HG03025 (cell line): ENCODE measurements around the gene MKNK1.

ENCODE experiments used
- ATAC-seq: cut with Tn5 transposase; IDR thresholded peaks from one replicate; pipeline ENCODE4 v1.9.1; 2021; ENCODE audit warnings: mild to moderate bottlenecking, moderate library complexity; ENCODE audit not compliant: unreplicated experiment, low FRiP score

MKNK1 gene

GRCh38 chr1:46526013-46526690 is 77.9 kb downstream of the MKNK1 start:
- no peak for ATAC-seq

- ATAC-seq: no peak
Observed at GRCh38 chr1:46525253-46525983, 78.7 kb downstream of the MKNK1 start.

GRCh38 chr1:46524843-46525242 is 79.2 kb downstream of the MKNK1 start:
- ATAC-seq: no peak

DNA sequence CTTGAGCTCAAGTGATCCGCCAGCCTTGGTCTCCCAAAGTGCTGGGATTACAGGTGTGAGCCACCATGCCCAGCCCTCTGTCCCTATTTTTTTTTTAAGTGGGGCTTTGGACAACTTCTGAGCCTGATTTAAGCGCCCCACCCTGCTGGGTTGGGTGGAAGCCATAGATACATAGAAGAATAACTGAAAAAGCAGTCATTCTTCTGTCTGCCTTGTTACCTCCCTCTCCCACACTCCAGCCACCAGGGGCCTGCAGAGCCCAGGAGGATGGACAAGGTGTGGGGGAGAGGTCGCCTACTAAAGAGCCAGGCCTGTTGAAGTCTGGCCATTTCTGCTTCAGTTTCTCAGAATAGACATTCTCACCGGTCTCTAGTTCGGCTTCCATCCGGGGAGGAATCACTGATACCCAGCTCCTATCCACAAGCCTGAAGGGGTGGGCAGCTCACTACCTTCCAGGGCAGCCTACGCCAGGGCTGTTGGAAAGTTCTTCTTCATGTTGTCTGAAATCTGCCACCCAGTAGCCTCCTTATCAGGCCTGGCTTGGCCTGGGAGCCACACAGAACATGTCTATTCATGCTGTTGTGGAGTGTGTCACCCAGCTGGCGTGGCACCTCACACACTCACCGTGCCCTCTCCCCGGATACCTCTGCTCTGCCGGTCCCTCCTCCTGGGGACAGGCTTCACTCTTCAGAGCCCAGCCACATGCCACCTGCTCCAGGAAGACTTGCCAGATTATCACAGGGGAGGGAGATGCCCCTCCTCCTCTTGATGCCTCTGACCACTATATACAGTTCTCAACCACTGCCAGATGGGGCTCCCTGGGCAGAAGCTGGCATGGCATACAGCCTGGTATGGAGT is 80.3 kb downstream of the MKNK1 start:
- no peak for ATAC-seq

GRCh38 chr1:46522969-46523320 is 81.1 kb downstream of the MKNK1 start:
- no peak for ATAC-seq

DNA sequence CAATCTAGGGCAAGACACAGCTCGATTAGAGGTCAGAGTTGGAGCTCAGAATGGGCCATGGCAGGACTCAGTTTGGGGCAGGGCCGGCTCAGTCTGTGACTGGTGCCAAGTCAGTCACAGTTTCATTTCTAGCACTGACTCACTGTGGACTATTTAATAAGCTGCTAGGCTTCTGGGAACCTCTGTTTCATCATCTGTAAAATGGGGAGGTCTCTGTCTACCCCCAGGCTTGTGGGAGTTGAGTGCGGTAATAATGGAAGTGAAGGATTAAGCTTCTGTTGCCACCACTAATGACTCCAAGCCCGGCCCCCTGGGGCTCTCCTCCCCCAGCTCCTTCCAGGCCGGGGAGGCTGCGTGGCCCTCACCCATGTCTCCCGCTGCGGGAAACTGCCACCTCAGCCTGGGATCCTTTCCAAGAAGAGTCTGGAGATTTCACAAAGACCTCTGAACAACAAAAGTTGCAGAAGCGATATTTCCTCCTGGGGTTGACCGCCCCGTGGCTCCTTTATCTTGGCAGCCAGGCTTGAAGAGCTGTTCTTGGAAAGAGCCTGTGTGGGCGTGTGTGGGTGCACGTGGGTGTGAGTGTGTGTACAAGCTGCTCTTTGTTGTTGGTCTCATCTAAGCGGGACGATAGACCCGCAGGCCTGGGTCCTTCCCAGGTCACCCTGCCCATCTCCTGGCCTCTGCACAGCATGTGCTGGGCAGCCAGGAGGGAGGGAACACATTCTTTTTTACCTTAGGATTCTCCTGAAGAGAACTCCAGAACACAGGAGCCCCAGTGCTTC is 81.7 kb downstream of the MKNK1 start:
- no peak for ATAC-seq

DNA sequence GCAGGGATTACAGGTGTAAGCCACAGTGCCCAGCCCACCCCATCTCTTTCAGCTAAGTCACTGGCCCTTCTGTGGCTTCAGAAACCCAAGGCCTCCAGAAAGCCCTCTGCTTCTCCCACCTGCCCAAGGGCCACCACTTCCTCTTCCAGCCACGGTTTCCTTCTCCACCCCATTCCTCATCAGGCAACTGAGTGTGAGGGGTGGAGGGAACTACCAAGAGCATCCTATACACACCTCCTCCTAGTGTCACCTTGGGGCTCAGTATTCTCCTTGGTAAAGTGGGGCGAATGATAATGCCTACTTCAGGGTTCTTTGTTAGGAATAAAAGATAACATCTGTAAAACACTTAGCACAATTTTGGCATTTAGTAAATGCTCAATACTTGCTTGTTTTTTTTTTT is 82.7 kb downstream of the MKNK1 start:
- no peak for ATAC-seq

DNA sequence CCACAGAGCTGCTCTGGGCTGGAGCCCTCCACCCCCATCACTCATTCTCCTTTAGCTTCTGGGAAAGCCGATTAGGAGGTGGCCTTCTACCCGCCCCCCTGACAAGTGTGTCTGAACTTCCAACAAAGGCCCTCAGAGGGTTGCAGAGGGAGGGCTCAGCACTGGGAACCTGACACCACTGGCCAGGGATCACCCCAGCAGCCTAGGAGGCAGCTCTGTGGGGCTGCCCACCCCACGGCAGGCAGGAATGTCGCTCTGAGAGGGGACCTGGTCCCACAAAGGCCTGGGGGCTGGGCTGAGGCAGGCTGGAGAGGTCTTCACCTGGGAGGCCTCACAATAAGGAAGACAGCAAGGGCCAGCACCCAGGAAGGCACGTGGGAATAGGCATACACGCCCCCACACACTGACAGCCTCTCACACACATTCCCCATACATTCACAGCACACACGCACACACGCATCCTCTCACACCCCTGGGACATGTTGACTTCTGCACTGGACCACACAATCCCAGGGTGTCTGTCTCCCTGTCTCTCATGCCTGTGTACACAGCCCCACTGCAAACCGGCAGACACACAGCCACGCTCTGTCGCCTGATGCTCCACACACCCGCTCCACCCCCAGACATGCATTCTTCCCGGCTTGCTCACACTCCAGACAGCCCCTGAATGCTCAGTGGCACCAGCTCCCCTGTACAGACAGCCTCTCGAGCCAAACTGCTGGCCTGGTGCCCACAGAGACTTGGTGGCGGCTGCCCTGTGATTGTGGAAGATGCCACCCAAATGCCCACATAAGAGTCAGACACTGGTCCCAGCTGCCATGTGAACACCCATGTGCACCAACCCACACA is 83.8 kb downstream of the MKNK1 start:
- ATAC-seq: no peak

- ATAC-seq: no peak
Observed at GRCh38 chr1:46519209-46519608, 84.9 kb downstream of the MKNK1 start.

- no peak for ATAC-seq
Observed at GRCh38 chr1:46517932-46518498, 86.1 kb downstream of the MKNK1 start.

DNA sequence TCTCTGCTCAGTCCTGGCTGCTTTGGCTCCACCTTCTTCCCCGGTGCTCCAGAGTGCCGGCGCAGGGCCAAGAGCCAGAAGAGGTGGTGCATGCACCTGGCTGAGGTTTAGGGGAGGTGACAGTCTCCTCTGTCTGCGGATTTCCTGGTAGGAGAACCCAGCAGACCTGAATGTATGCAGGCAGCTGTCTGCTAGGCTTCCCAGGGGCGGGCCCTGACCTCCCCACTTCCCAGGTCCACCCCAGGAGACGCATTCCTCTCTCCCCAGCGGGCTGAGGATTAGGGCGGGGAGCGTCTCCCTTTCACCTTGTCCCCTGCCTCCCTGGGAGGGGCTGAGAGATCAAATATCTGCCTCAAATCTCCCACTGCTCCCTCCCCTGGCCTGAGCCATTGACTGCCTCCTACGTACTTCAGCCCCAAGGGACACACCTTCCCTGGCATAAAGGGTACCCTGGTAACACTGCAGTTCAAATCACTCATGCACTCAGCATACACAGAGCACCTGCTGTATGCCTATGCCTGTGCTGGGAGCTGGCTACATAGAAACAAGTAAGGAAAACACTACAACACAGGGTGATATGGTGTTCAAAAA is 87.0 kb downstream of the MKNK1 start:
- ATAC-seq: no peak

- no peak for ATAC-seq
Observed at GRCh38 chr1:46516200-46516950, 87.7 kb downstream of the MKNK1 start.

DNA sequence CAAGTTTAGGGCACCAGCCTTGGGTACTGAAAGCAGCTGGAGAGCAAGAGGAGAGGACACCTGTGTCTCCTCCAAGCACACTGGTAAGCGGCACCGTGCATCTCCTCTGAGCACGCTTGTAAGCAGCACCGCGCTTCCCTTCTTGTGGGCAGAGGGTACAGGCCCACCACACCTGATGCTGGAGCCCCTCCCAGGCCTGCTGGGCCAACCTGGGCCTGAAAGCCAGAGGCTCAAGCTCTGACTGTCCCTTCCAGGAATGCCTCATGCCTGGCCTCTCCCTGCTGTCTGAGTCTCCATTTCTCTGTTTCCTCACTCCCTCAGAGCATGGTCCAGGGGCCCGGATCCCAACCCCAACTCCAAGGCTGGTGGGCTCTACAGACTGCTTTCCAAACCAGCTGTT is 88.5 kb downstream of the MKNK1 start:
- no peak for ATAC-seq

- ATAC-seq: no peak
Observed at GRCh38 chr1:46513536-46513935, 90.5 kb downstream of the MKNK1 start.

DNA sequence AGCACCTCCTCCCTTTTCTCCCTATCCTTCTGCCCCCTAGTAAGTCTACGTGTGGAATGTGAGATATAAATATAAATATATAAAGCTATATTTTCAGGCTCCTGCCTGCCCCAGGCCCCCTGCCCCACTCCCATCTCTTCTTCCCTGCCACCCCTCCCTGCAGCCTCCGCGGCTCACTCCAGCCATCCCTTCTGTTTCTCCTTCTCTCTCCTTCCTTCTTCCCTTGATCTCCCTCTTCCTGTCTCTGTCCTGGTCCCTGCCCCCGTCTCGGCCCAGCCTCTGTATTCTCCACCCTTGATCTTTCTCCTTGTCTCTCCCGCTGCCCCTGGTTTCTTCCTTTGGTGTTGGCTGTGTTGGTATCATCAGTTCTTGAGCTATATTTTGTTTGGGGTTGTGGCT is 91.3 kb downstream of the MKNK1 start:
- ATAC-seq: no peak

DNA sequence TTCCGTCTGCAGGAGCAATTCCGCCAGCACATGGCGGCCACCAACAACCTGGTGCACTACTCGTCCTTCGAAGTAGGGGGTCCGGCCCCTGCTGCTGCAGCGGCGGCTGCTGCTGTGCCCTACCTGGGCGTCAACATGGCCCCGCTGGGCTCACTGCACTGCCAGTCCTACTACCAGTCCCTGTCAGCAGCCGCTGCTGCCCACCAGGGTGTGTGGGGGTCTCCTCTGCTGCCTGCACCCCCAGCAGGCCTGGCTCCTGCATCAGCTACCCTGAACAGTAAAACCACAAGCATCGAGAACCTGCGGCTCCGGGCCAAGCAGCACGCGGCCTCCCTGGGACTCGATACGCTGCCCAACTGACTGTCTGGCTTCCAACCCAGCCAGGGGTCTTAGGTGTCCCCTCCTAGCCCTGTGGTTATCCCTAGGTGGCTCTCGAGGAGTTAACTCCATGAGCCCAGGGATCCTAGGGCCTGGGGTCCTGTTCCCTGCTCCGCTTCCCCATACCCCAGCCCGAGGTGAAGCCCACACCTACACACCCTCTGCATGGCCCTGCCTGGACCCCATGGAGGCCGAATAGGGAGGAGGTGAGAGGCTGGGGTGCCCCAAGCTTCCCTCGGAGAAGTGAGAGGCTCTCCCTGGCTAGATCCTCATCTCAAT is 91.8 kb downstream of the MKNK1 start:
- ATAC-seq: no peak

DNA sequence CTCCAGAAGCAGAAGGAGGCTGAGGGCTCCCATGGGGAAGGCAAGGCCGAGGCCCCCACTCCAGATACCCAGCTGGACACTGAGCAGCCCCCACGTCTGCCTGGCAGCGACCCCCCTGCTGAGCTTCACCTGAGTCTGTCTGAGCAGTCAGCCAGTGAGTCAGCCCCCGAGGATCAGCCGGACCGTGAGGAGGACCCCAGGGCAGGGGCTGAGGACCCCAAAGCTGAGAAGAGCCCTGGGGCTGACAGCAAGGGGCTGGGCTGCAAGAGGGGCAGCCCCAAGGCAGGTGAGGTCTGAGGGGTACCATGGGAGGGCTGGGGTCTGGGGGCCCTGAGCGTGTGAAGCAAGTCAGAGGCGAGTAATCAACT is 93.1 kb downstream of the MKNK1 start:
- no peak for ATAC-seq
